SK-N-SH treated with all-trans-retinoic acid at 6 μM for 48 hours (cell line): Measurements from ENCODE around the gene CACNB2.

ENCODE experiments used
- ATAC-seq: fragments of 200-7000 bp; cut with Tn5 transposase; 3 replicates; pipeline ENCODE4 v1.9.1; 2020; ENCODE audit warnings: mild to moderate bottlenecking, moderate library complexity
- ARNTL ChIP-seq: fragments of 450-650 bp; formaldehyde crosslinking; IDR thresholded peaks from 2 replicates; pipeline ENCODE4 v1.5.0; 2020; ENCODE audit warnings: low read depth, mild to moderate bottlenecking, moderate library complexity, borderline replicate concordance
- CSDC2 ChIP-seq: fragments of 250-450 bp; sonication (Bioruptor Pico); IDR thresholded peaks from 2 replicates; pipeline ENCODE4 v1.5.0; 2020; ENCODE audit warnings: mild to moderate bottlenecking, moderate library complexity
- ESRRG ChIP-seq: fragments of 250-450 bp; sonication (Bioruptor Pico); IDR thresholded peaks from 2 replicates; pipeline ENCODE4 v1.6.1; 2021; ENCODE audit warnings: mild to moderate bottlenecking
- ISL1 ChIP-seq: fragments of 250-450 bp; sonication (Bioruptor Pico); IDR thresholded peaks from 2 replicates; pipeline ENCODE4 v2.1.2; 2022; ENCODE audit warnings: mild to moderate bottlenecking, moderate library complexity
- OSR1 ChIP-seq: fragments of 250-450 bp; sonication (Bioruptor Pico); IDR thresholded peaks from 2 replicates; pipeline ENCODE4 v1.8.0; 2022; ENCODE audit warnings: moderate library complexity, mild to moderate bottlenecking, inconsistent platforms
- PPARA ChIP-seq: fragments of 250-450 bp; sonication (Bioruptor Pico); IDR thresholded peaks from 2 replicates; pipeline ENCODE4 v1.5.0; 2020; ENCODE audit warnings: mild to moderate bottlenecking, borderline replicate concordance
- SNAI2 ChIP-seq: fragments of 250-450 bp; sonication (Bioruptor Pico); IDR thresholded peaks from 2 replicates; pipeline ENCODE4 v1.5.0; 2020; ENCODE audit warnings: mild to moderate bottlenecking, moderate library complexity
- TCF4 ChIP-seq: fragments of 250-450 bp; sonication (Bioruptor Pico); IDR thresholded peaks from 2 replicates; pipeline ENCODE4 v1.8.0; 2021; ENCODE audit warnings: mild to moderate bottlenecking, moderate library complexity, borderline replicate concordance
- TOX ChIP-seq: fragments of 250-450 bp; sonication (Bioruptor Pico); IDR thresholded peaks from 2 replicates; pipeline ENCODE4 v1.8.0; 2021; ENCODE audit warnings: mild to moderate bottlenecking, moderate library complexity, borderline replicate concordance
- ZC3H10 ChIP-seq: fragments of 250-450 bp; sonication (Bioruptor Pico); IDR thresholded peaks from 2 replicates; pipeline ENCODE4 v1.5.1; 2021; ENCODE audit warnings: mild to moderate bottlenecking, moderate library complexity
- ZFP30 ChIP-seq: fragments of 450-650 bp; formaldehyde crosslinking; IDR thresholded peaks from 2 replicates; pipeline ENCODE4 v1.5.0; 2022; ENCODE audit warnings: mild to moderate bottlenecking, moderate library complexity
- ZNF565 ChIP-seq: fragments of 450-650 bp; formaldehyde crosslinking; conservative IDR thresholded peaks from 2 replicates; pipeline ENCODE4 v1.5.0; 2020; ENCODE audit warnings: low read depth, mild to moderate bottlenecking, moderate library complexity
- ZNF8 ChIP-seq: fragments of 450-650 bp; formaldehyde crosslinking; IDR thresholded peaks from 2 replicates; pipeline ENCODE4 v1.5.0; 2020; ENCODE audit warnings: mild to moderate bottlenecking, moderate library complexity
- TF ChIP-seq, protein P1 (sequence below): fragments of 250-450 bp; sonication (Bioruptor Pico); IDR thresholded peaks from 2 replicates; pipeline ENCODE4 v1.5.1; 2021; ENCODE audit warnings: mild to moderate bottlenecking, moderate library complexity
- TF ChIP-seq, protein P2 (sequence below): fragments of 250-450 bp; sonication (Bioruptor Pico); IDR thresholded peaks from 2 replicates; pipeline ENCODE4 v1.8.0; 2020; ENCODE audit warnings: mild to moderate bottlenecking, moderate library complexity, borderline replicate concordance
- TF ChIP-seq, protein P3 (sequence below): fragments of 250-450 bp; sonication (Bioruptor Pico); IDR thresholded peaks from 2 replicates; pipeline ENCODE4 v1.5.0; 2020; ENCODE audit warnings: mild to moderate bottlenecking, moderate library complexity
- TF ChIP-seq, protein P4 (sequence below): fragments of 250-450 bp; sonication (Bioruptor Pico); IDR thresholded peaks from 2 replicates; pipeline ENCODE4 v1.5.1; 2020; ENCODE audit warnings: low read depth, mild to moderate bottlenecking, moderate library complexity

Gene CACNB2

DNA sequence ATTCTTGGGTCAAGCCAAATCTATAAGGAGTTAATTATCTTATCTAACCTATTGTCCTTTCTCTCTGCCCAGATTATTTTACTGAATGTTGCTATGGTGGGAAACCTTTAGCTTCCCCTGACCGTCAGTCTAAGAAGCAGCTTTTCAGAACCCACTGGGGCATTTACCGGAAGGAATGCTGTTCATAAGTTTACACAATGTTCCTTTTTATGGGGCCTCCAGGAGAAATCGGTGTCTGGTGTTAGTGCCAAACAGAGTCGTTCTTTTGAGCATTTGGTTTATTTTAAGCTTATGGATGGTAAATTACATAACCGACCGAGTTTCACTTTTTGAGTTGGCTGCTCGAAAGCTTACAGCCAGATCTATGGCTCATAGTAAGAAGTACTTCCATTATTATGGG, 111.9 kb downstream of the CACNB2 start:
- no peak for ATAC-seq
- TF ChIP-seq, protein P1, sequence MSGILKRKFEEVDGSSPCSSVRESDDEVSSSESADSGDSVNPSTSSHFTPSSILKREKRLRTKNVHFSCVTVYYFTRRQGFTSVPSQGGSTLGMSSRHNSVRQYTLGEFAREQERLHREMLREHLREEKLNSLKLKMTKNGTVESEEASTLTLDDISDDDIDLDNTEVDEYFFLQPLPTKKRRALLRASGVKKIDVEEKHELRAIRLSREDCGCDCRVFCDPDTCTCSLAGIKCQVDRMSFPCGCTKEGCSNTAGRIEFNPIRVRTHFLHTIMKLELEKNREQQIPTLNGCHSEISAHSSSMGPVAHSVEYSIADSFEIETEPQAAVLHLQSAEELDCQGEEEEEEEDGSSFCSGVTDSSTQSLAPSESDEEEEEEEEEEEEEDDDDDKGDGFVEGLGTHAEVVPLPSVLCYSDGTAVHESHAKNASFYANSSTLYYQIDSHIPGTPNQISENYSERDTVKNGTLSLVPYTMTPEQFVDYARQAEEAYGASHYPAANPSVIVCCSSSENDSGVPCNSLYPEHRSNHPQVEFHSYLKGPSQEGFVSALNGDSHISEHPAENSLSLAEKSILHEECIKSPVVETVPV (CRISPR knock-in tag): no peak
- TF ChIP-seq, protein P2, sequence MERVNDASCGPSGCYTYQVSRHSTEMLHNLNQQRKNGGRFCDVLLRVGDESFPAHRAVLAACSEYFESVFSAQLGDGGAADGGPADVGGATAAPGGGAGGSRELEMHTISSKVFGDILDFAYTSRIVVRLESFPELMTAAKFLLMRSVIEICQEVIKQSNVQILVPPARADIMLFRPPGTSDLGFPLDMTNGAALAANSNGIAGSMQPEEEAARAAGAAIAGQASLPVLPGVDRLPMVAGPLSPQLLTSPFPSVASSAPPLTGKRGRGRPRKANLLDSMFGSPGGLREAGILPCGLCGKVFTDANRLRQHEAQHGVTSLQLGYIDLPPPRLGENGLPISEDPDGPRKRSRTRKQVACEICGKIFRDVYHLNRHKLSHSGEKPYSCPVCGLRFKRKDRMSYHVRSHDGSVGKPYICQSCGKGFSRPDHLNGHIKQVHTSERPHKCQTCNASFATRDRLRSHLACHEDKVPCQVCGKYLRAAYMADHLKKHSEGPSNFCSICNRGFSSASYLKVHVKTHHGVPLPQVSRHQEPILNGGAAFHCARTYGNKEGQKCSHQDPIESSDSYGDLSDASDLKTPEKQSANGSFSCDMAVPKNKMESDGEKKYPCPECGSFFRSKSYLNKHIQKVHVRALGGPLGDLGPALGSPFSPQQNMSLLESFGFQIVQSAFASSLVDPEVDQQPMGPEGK (CRISPR knock-in tag): no peak
- TF ChIP-seq CSDC2 (CRISPR knock-in tag): no peak
- no peak for TF ChIP-seq ESRRG (CRISPR knock-in tag)
- TF ChIP-seq ZNF8 (CRISPR knock-in tag): no peak
- no peak for TF ChIP-seq OSR1 (CRISPR knock-in tag)
- TF ChIP-seq, protein P3, sequence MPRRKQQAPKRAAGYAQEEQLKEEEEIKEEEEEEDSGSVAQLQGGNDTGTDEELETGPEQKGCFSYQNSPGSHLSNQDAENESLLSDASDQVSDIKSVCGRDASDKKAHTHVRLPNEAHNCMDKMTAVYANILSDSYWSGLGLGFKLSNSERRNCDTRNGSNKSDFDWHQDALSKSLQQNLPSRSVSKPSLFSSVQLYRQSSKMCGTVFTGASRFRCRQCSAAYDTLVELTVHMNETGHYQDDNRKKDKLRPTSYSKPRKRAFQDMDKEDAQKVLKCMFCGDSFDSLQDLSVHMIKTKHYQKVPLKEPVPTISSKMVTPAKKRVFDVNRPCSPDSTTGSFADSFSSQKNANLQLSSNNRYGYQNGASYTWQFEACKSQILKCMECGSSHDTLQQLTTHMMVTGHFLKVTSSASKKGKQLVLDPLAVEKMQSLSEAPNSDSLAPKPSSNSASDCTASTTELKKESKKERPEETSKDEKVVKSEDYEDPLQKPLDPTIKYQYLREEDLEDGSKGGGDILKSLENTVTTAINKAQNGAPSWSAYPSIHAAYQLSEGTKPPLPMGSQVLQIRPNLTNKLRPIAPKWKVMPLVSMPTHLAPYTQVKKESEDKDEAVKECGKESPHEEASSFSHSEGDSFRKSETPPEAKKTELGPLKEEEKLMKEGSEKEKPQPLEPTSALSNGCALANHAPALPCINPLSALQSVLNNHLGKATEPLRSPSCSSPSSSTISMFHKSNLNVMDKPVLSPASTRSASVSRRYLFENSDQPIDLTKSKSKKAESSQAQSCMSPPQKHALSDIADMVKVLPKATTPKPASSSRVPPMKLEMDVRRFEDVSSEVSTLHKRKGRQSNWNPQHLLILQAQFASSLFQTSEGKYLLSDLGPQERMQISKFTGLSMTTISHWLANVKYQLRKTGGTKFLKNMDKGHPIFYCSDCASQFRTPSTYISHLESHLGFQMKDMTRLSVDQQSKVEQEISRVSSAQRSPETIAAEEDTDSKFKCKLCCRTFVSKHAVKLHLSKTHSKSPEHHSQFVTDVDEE (CRISPR knock-in tag): no peak
- TF ChIP-seq, protein P4, sequence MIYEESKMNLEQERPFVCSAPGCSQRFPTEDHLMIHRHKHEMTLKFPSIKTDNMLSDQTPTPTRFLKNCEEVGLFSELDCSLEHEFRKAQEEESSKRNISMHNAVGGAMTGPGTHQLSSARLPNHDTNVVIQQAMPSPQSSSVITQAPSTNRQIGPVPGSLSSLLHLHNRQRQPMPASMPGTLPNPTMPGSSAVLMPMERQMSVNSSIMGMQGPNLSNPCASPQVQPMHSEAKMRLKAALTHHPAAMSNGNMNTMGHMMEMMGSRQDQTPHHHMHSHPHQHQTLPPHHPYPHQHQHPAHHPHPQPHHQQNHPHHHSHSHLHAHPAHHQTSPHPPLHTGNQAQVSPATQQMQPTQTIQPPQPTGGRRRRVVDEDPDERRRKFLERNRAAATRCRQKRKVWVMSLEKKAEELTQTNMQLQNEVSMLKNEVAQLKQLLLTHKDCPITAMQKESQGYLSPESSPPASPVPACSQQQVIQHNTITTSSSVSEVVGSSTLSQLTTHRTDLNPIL (CRISPR knock-in tag): no peak
- TF ChIP-seq TOX (CRISPR knock-in tag): no peak
- TF ChIP-seq ARNTL (CRISPR knock-in tag): no peak
- TF ChIP-seq ZFP30: no peak

DNA sequence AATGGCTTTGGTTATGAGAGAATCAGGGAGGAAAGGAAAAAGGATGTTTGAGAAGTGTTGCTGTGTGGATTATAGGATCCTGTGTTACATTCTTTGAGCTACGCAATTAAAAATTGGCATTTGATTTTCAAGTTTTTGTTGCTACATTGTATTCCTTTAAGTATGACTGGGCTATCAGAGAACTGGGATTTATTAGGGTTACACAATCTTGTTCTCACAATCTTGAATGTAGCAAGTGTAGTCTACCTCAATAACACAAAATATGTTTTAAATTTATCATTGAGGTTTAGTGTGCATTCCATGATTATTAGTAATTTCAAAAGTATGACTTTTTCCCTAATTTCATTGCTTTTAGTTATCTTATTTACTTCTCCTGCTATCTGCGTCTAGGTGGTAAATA, 113.9 kb downstream of the CACNB2 start:
- TF ChIP-seq, protein P4 (CRISPR knock-in tag): no peak
- TF ChIP-seq PPARA (no peak), ZNF565 (CRISPR knock-in tag) (no peak), OSR1 (CRISPR knock-in tag) (no peak), TCF4 (CRISPR knock-in tag) (no peak), CSDC2 (CRISPR knock-in tag) (no peak), ESRRG (CRISPR knock-in tag) (no peak), ZFP30 (no peak), SNAI2 (CRISPR knock-in tag) (no peak)
- TF ChIP-seq, protein P1 (CRISPR knock-in tag): no peak
- TF ChIP-seq, all 23 proteins: peak for 0
- peak; percentile 35; the same call in 2 of the 3 replicates for ATAC-seq

DNA sequence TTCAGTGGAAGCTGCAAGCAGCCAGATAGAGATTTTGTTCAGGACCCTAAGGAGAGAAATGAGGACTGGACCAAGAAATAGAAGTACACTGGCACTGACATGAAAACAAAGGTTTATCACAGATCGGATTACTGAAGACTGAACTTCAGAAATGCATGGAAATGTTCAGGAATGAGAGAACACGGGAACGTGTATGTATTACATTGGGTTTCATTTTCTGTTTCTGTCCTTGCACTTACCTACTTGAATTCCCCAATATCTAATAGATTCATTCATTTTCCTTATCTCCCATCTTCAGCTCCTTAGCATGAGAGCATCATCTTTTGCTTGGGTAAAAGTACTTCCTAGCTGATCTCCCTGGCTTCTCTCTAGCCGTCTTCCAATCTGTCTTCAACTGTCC, 114.5 kb downstream of the CACNB2 start:
- TF ChIP-seq, protein P4 (CRISPR knock-in tag): no peak
- no peak for TF ChIP-seq ZNF8 (CRISPR knock-in tag)
- no peak for TF ChIP-seq ZC3H10 (CRISPR knock-in tag)
- TF ChIP-seq, protein P3 (CRISPR knock-in tag): no peak
- TF ChIP-seq PPARA: no peak
- no peak for TF ChIP-seq ISL1 (CRISPR knock-in tag)
- no peak for TF ChIP-seq SNAI2 (CRISPR knock-in tag)
- TF ChIP-seq, protein P2 (CRISPR knock-in tag): no peak
- ATAC-seq: no peak
